HG03097 (cell line): Measurements from ENCODE around the gene SLC5A8.
"Not testable (repeated sequence)": the region's sequence is repeated elsewhere in the genome, so short reads cannot be mapped to it uniquely, and the experiment has no call there.

Experiments used
- ATAC-seq: cut with Tn5 transposase; IDR thresholded peaks from one replicate; pipeline ENCODE4 v1.9.1; 2021; ENCODE audit not compliant: unreplicated experiment, low FRiP score

Gene SLC5A8

DNA sequence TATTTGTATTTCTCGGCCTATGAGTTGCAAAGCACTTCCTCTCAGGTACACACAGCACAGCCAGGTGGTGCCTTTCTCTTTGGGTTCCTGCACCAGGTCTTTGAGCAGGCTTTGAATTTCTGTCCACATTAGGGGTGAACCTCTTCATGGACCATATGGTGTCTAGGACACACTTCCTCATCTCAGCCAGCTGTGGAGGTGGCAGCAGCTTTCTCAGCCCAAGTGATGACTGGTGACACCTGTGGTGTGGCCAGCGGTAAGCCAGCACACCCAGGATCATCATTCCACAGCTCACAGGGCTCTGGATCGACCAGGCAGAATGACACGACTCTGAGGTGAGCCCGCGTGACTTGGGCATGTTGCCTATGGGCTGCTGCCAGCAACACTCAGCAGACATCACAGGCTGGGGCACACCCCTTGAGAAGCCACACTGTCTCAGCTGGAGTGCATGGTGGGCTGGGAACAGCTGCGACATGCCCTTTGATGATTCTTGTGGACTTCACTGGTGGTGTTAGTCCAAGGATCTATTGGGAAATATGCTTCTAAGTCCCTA lies 36.8 kb downstream of the SLC5A8 start:
- ATAC-seq, result no peak

GRCh38 chr12:101172316-101172715 lies 37.7 kb downstream of the SLC5A8 start:
- no peak for ATAC-seq

- no peak for ATAC-seq
Observed at GRCh38 chr12:101168001-101168400, 42.0 kb downstream of the SLC5A8 start.

DNA sequence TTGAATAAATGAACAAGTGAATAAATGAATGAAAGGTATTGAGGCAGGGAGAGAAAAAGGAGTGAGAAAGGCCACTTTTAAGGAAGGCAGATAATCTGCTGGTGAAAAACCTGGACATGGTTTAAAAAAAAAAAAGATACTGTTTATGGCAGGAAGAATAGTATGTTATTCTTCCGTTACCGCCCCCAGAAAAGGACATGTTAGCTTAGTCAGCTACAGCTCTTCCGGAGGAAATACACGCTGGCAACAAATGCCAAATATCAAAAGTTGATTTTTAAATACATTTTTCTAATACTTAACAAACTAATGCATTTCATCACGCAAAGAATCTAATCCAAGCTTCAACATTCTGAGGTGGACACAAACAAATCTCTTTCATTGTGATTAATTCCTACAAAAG lies 43.2 kb downstream of the SLC5A8 start:
- no peak for ATAC-seq

GRCh38 chr12:101165319-101165718 lies 44.7 kb downstream of the SLC5A8 start:
- no peak for ATAC-seq

- not testable (repeated sequence) for ATAC-seq
Observed at GRCh38 chr12:101145777-101146431, 64.1 kb downstream of the SLC5A8 start.

- no peak for ATAC-seq
Observed at GRCh38 chr12:101127521-101128219, 82.4 kb downstream of the SLC5A8 start.

DNA sequence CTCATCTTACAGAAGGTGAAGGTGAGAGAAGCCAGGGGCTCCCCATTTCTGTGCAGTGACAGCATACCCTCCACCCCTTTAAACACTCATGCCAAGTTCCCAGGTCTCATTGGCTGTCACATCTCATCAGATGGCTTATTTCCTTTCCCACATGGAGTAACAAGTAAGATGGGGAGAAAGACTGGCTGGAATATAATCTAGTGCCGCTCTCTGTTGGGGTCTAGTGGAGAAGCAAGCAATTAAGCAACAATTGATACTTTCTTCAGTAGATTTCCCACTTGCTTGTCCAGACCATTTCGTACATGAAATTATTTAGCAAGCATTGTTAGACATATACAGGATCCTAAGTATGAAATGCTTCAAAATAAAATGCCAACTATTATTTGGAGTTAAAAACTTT lies 92.2 kb downstream of the SLC5A8 start:
- ATAC-seq, result no peak

GRCh38 chr12:101116911-101117310 lies 93.1 kb downstream of the SLC5A8 start:
- ATAC-seq, result no peak

GRCh38 chr12:101115326-101115725 lies 94.7 kb downstream of the SLC5A8 start:
- no peak for ATAC-seq

GRCh38 chr12:101111441-101111840 lies 98.6 kb downstream of the SLC5A8 start:
- no peak for ATAC-seq

DNA sequence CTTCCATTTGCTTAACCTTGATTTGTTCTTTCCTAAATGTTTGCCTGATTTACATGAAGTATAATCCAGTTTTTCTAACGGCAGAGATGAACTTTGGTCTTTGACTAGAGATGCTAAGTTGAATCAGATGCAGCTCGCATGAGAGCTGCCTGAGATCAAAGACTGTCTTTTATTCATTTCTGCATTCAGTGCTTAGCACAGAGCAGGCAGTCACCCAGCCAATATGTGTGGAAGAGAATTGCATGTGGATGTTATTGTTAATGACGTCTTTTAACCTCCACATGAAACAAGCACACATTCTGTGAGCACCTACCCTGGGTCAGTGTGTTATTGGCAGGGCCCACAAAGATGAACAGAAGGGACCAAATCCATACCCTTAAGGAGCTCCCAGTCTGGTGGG lies 99.2 kb downstream of the SLC5A8 start:
- ATAC-seq, result no peak

DNA sequence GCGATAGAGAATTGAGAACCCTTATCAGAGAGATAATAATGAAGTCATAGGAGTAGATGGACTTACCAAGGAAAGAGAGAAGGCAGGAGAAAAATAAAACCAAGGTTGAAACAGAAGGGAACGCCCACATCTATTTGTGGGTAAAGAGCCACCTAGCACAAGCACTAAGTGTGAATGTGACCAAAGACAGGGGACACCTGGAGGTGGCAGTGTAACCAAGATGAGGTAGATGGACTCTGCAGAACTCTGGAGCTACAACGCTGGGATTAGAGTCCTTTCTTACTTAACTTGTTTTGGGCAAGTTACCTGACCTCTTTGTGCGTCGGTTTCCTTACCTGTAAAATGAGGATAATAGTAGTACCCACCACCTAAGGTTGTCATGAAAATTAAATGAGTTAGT lies 101.9 kb downstream of the SLC5A8 start:
- ATAC-seq, result no peak

DNA sequence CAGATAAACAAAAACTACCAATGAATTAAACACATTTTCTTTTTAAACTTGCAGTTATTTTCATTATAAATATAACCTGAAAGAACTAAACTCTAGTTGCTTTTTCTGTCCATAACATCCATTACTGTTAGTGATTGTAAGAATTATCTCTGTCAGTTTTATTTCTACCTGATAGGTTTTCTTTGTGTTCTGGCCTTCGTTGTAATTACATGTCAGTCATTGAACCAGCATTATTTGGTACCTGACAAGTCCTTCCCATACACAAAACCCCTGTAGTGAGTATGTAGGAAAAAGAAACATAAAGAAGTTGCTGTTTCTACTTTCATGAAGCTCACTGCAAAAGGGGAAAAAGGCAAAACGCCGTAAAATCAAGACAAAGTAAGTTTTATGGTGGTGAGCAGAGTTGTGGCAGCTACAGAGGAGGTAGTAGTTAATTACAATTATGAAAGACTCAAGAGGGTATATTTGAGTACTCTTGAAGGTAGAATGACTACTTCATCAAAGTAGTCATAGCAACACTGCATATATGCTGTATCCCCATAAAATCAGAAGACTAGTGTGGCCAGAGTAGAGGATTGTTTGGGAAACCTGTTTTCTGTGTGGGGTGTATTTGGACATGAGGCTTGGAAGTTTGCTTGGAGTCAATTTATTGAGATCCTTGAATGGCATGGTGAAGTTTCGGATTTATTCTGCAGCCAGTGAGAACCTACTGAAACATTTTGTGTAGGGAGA lies 102.8 kb downstream of the SLC5A8 start:
- no peak for ATAC-seq
